Fibroblast of peridontal ligament (primary cell): ENCODE results near the gene SOX6.
"Not testable (repeated sequence)": the region's sequence is repeated elsewhere in the genome, so short reads cannot be mapped to it uniquely, and the experiment has no call there.

ENCODE experiments used
- DNase-seq: peaks from one replicate; pipeline ENCODE4 v3.0.0-alpha.2; 2010; ENCODE audit errors: extremely low read depth

The SOX6 gene

DNA sequence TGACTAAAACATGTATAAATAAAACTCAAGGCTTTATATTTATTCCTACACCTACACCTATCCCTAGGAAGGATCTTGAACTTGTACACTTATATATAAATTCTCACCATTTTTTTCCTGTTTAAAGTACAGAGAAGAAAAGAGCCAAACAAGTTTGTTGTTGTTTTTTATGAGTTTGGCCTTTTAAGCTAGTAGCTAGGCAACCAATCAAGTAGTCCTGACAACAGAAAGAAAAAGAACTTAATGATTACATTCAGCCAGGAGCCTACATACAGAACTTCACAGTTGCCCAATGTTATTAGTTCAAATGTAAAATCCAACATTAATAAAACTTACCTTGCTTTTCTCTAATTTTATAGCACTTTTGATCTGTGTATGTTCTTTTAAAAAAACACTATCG lies 316.2 kb downstream of the SOX6 start:
- DNase-seq, result no peak

DNA sequence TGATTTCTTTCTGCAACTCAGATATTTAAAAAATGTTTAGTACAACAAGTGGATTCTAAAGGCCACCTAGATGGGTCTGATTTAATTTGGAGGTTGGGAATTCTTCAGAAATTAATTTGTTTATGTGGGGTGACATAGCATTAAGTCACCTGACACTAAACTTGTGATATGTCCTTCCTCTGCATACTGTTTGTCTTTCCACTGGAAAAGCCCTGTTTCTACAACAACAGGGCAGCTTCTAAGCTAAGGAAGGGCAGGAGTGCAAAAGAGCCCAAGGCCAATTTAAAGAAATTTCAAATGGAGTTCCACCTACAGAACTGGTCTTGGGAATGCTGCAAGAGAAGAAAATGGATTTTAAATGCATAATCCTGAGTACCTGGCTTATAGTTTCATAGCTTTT lies 319.2 kb downstream of the SOX6 start:
- DNase-seq, result no peak

DNA sequence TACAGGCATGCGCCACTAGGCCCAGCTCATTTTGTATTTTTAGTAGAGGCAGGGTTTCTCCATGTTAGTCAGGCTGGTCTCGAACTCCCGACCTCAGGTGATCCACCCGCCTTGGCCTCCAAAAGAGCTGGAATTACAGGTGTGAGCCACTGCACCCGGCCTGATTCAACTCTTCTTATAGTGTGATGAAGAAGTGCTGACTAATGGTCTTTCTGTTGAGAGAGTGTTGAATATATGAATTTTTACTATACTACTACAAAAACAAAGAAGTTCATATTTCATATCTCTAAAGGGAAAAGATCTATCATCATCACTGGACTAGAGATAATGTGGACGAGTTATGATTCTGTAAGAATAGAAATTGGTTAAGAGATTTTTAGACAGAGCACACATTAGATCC lies 320.1 kb downstream of the SOX6 start:
- no peak for DNase-seq

DNA sequence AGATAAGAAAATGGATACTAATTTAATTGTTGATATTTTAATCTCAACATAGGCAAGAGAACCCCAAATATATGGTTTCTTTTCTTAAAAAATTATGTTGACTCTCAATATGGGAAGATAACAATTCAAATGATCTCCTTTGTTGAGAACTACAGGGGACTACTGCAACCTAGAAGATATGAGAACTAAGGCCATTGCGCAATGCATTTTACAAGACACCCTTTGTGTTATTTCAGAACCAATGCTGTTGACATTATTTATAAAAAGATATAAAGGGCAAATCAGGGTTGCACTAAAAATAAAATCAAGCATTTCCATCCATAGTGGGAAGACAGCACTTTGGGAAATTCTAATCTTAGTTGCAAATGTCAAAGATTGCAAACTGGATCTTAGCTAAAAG lies 322.3 kb downstream of the SOX6 start:
- no peak for DNase-seq

DNA sequence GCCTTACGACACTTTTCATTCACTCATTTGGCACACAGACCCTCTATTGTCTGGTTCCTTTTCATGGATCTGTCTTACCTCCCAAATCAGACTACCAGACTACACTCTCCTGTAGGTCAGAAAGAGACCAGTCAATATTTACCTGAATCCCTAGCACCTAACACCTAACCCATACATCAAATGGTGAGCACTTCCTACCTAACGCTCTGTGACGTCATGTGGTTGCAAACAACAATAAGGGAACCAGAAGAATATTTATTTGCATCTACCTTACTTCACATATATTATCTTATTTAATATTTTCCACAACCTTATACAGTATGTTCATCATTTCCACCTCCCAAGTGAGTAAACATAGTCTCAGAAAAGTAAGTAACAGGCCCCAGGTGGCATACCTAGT lies 323.4 kb downstream of the SOX6 start:
- no peak for DNase-seq

DNA sequence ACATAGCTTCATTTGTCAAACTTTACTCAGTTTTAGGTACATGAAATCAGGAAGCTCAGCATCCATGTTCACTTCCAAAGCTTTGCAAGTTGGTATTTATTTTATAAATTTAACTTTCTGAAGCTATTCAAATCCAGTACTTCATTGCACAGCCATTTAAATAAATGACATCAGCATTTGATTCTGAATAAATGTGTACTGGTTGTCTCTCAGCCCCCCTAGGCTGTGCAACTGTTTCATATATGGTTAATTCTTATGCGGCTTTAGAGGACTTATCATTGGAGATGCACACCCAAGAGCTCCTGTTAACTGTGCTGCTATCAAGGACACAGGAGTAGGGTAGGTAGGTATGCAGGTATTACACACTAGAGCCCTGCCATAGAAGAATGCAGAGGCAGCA lies 325.1 kb downstream of the SOX6 start:
- no peak for DNase-seq

DNA sequence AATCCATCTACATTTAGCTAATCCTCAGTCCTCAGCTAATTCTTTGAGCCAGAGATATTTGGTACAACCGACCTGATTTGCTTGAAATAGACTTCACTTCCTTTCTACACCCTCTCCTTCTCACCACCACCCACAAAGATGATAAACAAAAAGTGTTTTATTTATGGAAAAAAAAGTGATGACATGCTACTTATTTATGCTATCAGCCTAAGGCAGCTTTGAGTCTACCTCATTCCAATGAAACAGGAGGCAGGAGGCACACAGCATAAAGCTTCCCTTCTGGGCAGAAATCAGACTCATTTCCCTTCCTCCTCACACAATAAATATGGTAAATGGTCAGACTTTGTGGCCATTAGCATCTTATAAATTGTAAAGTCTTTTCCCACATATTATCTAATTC lies 325.7 kb downstream of the SOX6 start:
- no peak for DNase-seq

DNA sequence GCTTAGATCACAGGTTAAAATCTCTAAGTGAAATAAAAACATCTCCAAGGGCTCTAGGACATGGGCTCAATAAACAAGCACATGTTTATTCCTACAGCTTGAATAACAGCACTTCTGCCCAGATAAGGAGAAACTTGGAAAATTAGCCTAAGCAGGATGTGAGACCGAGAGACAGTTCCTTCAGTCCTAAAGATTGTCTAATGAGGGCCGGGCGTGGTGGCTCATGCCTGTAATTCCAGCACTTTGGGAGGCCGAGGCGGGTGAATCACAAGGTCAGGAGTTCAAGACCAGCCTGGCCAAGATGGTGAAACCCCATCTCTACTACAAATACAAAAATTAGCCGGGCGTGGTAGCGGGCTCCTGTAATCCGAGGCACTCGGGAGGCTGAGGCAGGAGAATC lies 327.2 kb downstream of the SOX6 start:
- DNase-seq, result not testable (repeated sequence)

DNA sequence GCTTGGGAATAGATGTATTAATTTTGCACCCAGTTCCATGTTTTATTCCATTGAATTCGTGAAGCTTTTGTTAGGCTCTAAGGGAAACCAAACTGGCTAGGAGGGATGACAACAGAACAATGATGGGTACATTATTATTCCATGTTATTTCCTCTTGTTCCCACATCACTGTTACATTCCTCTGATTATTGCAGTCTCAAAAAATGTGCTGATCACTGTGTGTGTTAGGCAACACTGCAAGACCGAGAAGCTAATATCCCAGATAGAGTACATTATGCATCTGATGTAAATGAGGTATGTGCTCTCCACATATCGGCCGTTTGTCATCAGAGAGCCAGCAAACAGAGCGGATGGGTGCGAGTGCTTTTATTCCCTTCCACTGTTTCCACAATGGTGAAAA lies 327.9 kb downstream of the SOX6 start:
- peak; percentile 27 for DNase-seq

DNA sequence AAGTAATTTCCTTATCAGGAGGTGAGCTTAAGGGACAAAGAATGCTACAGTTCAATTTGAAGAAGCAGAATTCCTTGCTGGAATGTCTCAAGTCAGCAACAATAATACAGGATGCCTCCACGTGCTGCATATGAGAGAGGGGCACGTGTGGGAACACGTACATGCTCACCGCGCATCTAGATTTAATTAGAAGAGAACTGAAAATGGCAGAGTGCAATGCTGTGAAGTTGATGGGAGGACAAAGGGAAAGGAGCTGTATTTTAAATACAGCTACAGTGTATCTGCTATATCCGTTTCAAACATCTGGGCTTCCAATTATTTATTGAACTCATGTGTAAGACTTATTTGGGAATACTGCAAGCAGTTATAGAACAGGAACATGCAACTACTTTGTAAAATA lies 328.7 kb downstream of the SOX6 start:
- no peak for DNase-seq

DNA sequence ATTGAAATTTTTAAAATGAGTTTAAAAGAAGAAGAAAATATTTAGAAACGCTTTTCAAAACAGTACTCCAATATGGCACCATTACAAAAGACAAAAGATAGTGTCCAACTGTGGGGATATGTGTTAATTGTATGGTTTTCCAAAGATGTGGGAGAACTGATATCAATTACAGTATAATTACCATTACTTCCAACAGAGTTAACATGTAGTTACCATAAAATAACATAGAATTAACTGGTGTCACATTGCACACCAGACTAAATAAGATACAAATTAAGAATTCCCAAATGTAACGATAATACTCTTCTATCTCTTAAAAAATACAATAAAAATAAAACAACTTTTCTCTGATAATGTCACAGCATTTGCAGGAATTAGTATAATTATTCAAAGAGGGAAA lies 329.5 kb downstream of the SOX6 start:
- DNase-seq, result no peak

DNA sequence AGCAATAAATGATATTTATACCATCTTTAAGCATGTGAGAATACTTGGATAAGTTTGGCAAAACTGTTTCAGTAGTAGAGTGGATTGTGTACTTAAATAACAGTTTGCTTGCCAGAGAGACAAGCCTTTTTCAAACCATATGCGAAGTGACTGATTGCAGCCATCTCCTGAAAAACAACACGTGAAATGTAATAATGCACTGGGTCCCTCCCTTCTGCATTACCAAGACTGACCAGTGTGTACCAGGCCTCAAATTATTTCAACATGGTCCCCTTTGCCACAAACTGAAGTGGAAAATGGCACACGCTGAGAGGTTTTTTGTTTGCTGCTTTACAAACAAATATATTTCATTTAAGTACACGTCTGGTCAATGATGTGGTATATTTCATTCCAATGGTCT lies 337.4 kb downstream of the SOX6 start:
- DNase-seq, result no peak

DNA sequence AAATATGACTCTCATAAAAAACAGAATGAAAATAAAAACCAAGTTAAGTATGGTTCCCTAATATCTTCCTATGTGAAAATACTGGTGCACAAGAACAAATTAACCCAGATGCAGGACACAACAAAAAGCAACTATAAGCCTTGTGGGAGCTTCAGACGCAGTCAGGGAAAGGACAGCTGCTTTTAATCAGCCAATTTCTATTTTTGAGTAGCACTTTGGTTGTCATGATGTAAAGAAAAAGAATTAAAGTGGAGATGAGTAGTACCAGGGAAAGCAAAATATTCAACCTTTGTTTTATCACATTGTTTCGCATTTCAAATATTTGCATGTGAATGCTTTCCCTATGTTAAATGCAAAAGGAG lies 339.9 kb downstream of the SOX6 start:
- peak; percentile 18 for DNase-seq

DNA sequence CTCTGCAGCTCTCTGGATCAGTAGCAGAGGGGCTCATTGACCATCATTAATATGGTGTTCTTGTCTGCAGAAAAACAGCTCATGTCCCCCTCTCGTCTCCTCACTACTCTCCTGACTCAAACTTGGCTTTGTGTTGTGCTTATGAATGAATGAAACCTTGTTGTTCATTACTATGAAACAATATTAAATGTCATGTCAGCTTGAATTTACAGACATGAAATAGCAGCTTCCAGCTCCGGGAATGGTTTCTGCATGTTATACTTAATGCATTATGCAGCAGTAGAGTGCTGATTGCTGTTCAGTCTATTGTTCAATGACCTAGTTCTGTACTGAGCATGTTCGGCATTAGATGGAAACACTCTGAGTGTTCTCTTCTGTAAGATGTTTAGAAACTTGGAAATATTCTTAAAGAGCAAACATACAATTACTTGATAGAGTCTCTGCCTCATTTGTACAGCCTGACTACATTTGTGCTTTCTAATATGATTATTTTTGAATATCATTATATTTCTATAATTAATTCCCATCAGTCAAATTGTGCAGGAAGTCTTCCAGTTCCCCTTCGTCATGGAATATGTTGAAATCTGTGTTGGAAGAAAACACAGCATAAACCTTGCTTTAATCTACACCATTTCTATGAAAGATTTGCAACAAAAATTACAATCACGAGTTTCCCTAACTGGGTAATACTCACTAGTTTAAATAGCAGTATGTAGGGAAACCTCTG lies 340.4 kb downstream of the SOX6 start:
- DNase-seq, result no peak

DNA sequence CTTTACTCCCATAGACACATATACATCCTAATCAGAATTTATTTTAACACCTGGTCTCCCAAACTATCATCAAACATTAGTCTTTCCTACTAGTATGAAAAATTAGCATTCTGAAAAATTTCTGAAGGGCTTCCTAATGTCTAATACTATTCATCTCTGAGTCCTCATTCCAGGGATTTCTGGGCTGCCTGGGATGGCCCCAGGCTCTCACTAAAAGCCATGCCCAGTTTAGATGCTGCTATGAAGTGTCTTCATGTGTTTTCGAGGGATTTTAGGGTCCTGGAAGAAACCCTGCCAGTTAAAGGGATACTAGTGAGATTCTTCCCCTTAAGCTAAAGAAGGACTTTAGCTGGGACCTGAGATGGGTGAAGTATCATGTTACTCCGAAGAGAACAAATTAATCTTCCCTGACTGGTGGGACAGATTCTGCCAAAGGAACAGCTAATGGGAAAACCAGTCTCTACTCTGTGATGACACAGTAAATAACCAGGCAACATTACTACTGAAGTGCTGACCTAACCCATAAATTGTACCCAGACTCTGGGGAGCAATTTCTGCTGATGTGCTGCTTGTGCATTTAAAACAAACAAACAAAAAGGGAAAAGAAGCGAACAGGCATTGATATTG lies 342.6 kb downstream of the SOX6 start:
- DNase-seq, result no peak

DNA sequence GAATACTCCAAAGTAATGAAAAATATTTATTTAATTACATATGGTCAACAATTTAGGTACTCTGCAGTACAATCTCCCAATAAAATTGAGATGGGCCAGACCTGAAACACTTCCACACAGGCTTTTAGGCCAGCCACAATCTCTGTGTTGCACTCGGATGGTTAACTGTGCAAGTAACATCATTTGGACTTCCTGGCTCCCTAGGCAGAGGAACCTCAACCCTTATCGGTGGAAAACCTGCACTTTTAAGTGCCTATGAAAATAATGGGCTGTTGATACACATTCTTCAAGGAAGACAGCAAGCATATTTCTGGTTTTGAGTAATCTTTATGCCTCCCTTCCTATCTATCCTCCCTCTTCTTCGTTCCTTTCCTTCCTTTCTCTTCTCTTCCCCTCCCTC lies 343.1 kb downstream of the SOX6 start:
- no peak for DNase-seq

DNA sequence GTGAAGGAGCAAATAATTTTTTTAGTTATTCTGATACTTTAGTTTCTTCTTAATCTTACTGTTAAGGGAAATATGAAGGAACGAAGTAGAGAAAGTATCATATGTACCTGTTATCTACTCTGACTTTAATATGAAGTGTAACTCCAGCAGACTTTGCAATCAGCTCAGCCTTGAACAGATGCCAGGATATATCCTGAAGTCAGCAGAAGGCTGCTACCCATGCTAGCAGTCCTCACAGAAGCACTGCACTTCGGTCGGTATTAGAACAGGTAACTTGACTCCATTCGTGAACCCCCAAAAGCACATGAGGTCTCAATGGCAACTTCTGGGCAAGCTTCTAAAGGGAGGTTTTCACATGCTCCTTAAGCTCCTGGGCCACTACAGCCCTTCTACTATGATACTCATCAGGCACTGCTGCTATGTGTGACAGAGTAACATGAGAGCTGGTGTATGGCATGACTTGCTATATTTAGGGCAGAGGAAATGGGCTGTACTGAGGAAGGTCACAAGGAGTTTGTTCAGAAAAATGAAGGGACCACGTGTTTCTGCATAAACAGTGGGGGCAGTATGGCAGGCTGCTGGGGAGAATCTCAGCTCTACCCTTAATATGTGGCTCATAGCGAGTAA lies 344.1 kb downstream of the SOX6 start:
- DNase-seq, result no peak

DNA sequence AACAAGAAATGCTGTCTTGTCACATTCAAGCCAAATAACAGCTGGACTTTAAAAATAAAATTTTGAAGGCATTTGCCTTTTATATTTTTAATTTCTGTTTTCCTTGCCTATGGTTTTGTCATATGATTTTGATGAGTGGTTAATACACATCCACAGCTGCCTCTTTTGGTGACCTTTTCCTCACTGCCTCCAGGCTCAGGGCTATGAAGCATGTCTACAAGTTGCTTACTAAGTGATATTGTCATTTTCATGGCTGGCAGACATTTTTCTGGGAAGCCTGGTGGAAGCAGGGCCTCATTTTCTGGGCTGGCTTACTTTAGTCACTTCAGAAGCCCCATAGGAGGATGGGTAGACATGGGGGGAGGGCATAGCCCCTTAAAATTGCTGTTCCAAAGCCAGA lies 344.9 kb downstream of the SOX6 start:
- DNase-seq, result no peak

DNA sequence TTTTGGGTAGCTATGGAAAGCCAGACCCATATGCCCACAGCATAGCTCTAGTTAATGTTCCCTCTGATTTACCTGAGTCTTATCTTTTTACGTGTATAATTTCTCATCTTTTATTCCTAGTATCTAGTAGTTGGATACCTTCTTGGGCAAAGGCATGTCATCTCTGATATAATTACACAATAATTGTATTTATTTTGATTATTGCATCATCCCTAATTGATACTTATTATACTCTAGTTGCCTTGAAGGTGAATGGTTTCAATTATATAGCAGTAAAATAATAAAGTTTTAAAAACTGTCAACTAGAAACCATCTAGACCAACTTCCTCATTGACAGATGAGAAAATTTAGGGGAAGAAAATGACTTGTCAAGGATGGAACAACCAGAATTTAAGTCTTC lies 347.3 kb downstream of the SOX6 start:
- no peak for DNase-seq

DNA sequence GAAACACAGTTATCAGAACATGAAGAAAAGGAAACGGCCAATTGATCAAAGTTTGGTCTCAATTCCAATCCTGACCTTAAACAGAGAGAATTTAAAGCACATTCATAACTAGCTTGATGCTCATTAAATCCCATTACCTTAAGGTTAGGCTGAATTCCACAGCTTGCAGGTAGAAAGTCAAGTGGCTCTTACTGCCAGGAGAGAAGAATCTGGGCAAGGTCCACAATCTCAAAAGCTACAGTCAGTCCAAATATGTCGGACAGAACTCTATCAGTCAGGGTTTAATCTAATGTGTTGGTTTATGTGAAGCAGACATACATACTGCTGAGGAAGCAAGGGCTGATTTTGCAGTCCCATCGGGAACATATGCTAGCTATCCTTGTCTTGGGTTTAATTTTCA lies 348.8 kb downstream of the SOX6 start:
- DNase-seq, result no peak

DNA sequence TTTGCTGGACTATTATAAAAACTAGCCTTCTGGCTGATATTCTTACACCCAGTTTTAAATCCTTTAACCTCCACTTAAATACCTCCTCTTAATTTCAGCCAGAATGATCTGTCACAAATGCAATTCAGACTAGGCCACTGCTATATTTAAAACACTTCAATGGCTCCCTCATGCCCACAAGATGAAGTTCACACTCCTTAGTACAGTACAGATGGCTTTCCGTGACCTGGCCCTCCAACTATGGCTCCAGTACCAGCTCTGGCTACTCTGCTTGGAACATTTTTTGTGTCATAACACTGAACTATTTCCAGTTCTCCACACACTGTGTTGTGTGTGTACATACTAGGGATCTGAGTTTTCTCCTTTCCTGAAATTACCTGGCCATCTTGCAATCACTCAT lies 353.4 kb downstream of the SOX6 start:
- no peak for DNase-seq

DNA sequence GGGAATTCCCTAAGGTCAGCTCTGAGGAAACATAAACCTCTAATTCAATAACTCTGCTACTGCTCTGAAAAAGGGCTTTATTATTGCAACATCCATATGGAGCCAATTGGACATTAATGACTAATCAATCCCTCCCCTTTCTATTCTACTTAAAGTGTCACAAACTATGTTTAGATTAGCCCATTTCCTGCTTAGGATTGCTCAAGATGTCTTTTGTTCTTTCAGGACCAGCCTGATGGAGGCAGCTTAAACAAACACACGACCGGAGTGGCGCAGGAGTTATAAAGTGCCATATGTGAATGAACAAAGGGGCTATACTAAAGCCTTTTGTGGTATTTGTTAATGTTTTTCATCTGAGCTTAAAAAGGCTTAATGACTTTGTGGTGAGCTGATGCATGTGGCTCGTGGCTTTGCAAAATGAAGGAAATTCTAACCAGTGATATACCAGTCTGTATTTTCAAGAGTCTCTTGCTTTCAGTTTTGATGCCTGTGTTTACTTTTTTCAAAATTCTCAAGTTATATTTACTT lies 354.4 kb downstream of the SOX6 start:
- DNase-seq, result peak; percentile 93

DNA sequence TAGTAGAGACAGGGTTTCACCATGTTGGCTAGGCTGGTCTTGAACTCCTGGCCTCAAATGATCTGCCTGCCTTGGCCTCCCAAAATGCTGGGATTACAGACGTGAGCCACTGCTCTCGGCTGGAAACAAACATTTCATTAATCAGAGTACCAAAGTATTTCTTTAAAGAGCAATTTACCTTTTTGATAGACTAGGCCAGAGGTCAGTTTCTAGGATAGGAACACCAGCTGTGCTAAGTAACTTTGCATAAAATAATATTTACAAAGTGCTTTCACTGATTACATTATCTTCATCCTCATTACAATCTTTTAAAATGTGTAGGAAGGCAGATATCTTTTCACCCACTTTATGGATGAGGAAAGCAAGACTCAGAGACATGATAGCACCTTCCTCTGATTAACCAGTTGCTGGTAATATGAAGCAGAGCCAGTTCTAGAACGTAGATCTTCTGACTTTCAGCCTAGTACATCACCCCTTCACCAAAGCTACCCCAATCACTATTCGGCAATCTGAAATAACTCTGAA lies 355.2 kb downstream of the SOX6 start:
- DNase-seq, result no peak
